Measurements from ENCODE around the gene SPNS3.

DNA sequence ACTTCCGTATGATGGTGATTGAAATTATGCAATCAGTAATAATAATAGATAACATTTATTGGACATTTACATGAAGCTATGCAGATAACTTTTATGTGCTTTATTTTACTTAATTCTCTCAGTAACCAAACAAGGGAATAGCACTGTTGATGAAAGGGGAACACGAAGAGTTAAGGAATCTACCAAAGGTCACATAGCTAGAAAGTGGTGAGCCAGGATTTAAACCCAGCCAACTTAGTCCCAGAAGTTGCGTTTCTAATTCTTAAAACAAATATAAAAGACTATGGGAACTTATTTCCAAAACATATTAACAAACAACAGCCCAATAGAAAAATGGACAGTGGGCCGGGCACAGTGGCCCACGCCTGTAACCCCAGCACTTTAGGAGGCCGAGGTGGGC is 9.7 kb downstream of the SPNS3 start:
- TF ChIP-seq, protein P1, sequence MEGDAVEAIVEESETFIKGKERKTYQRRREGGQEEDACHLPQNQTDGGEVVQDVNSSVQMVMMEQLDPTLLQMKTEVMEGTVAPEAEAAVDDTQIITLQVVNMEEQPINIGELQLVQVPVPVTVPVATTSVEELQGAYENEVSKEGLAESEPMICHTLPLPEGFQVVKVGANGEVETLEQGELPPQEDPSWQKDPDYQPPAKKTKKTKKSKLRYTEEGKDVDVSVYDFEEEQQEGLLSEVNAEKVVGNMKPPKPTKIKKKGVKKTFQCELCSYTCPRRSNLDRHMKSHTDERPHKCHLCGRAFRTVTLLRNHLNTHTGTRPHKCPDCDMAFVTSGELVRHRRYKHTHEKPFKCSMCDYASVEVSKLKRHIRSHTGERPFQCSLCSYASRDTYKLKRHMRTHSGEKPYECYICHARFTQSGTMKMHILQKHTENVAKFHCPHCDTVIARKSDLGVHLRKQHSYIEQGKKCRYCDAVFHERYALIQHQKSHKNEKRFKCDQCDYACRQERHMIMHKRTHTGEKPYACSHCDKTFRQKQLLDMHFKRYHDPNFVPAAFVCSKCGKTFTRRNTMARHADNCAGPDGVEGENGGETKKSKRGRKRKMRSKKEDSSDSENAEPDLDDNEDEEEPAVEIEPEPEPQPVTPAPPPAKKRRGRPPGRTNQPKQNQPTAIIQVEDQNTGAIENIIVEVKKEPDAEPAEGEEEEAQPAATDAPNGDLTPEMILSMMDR (IDR thresholded peaks at IDR 0.05 in 8 of 11, conservative IDR thresholded peaks at IDR 0.05 in 3 of 11) = no peak
- no peak for TF ChIP-seq POLR2AphosphoS5 (IDR thresholded peaks at IDR 0.05)

All from spleen (tissue), 7 donors.